Pons (tissue), 1 donor: ENCODE results near the gene PRPSAP1.
"Not testable (repeated sequence)": the region's sequence is repeated elsewhere in the genome, so short reads cannot be mapped to it uniquely, and the experiment has no call there.

ENCODE experiments used
- DNase-seq: peaks from one replicate; pipeline ENCODE4 v3.0.0-alpha.2; 2016; ENCODE audit warnings: low spot score

PRPSAP1 gene

GRCh38 chr17:76318586-76318985, 35.1 kb downstream of the PRPSAP1 start:
- no peak for DNase-seq

GRCh38 chr17:76317535-76317934, 36.2 kb downstream of the PRPSAP1 start:
- no peak for DNase-seq

- DNase-seq, result peak; percentile 11
Observed at GRCh38 chr17:76314392-76315227, 39.1 kb downstream of the PRPSAP1 start.

- DNase-seq, result no peak
Observed at GRCh38 chr17:76312735-76313134, 41.0 kb downstream of the PRPSAP1 start.

GRCh38 chr17:76309461-76309860, 44.3 kb downstream of the PRPSAP1 start:
- DNase-seq, result no peak

- no peak for DNase-seq
Observed at GRCh38 chr17:76307966-76308338, 45.8 kb downstream of the PRPSAP1 start, which contains the start of gene QRICH2. QRICH2 (minus strand) TSS chr17:76308276; CDS start chr17:76307998, 278 bp downstream.

- no peak for DNase-seq
Observed at GRCh38 chr17:76307299-76307965, 46.3 kb downstream of the PRPSAP1 start.

GRCh38 chr17:76305135-76305454, 48.6 kb downstream of the PRPSAP1 start:
- not testable (repeated sequence) for DNase-seq

- DNase-seq, result no peak
Observed at GRCh38 chr17:76304226-76305134, 49.2 kb downstream of the PRPSAP1 start.

- no peak for DNase-seq
Observed at GRCh38 chr17:76297436-76297835, 56.3 kb downstream of the PRPSAP1 start.

- no peak for DNase-seq
Observed at GRCh38 chr17:76296889-76297288, 56.8 kb downstream of the PRPSAP1 start.

GRCh38 chr17:76296186-76296585, 57.5 kb downstream of the PRPSAP1 start:
- no peak for DNase-seq

GRCh38 chr17:76293106-76293505, 60.6 kb downstream of the PRPSAP1 start:
- DNase-seq, result no peak

GRCh38 chr17:76292567-76292966, 61.1 kb downstream of the PRPSAP1 start:
- DNase-seq, result no peak

GRCh38 chr17:76281573-76282371, 71.9 kb downstream of the PRPSAP1 start:
- DNase-seq, result no peak

- no peak for DNase-seq
Observed at GRCh38 chr17:76280650-76281049, 73.1 kb downstream of the PRPSAP1 start.

- DNase-seq, result no peak
Observed at GRCh38 chr17:76279742-76280287, 73.9 kb downstream of the PRPSAP1 start.

- peak; percentile 80 for DNase-seq
Observed at GRCh38 chr17:76278952-76279741, 74.6 kb downstream of the PRPSAP1 start.

GRCh38 chr17:76278268-76278908, 75.3 kb downstream of the PRPSAP1 start:
- DNase-seq, result no peak
